Measurements from ENCODE around the gene EIF2AK3. TPM values are rescaled to one million over a fixed set of nuclear protein-coding genes. Genes with fewer than 3 reads are reported as not detected.
"Not testable (repeated sequence)": the region's sequence is repeated elsewhere in the genome, so short reads cannot be mapped to it uniquely, and the experiment has no call there.

The EIF2AK3 gene
- polyA plus RNA-seq, 1 of the 3 experiments (the other 2 are of a cell fraction) = 2.2 TPM

- Histone ChIP-seq H3K4me1 (ENCODE audit: control insufficient read depth in 1 of 2, insufficient read depth in 2 of 2, low read depth in 1 of 2, low read length in 1 of 2) (peaks cover 5 to 18% of the 10 kb centered on the region in 2 experiments; a peak in 3 of 4 replicates), H3K27me3 (ENCODE audit: insufficient read depth) (no peaks in the 10 kb centered on the region), H3K4me3 (ENCODE audit: low read depth in 2 of 2, low read length in 1 of 2) (peak overlapping the region; percentile 81 to 96), H3K79me2 (ENCODE audit: insufficient read depth) (peaks cover 52% of the 10 kb centered on the region), H2AFZ (ENCODE audit: low read depth) (peak overlapping the region; percentile 82), H3K4me2 (peak overlapping the region; percentile 97), H3K9me3 (no peaks in the 10 kb centered on the region), H3K36me3 (replicated peaks in 1 of 2; ENCODE audit: control insufficient read depth in 1 of 2, insufficient read depth in 2 of 2, low read length in 1 of 2) (peaks cover 0 to 4% of the 10 kb centered on the region in 2 experiments), H3K27ac (ENCODE audit: low read depth in 2 of 2, low read length in 1 of 2) (peak overlapping the region; percentile 75 to 80; a peak in 3 of 4 replicates), H3F3A (replicated peaks; ENCODE audit: insufficient read depth) (peaks cover 9% of the 10 kb centered on the region), H3K9me2 (no peaks in the 10 kb centered on the region), H4K20me1 (ENCODE audit: insufficient read depth) (no peaks in the 10 kb centered on the region), H3K9ac (peak overlapping the region; percentile 72)
- ChIA-PET CTCF (interaction anchor here (1.0 to 2.7 kb wide), 2 partner anchors 45 to 47 kb away, joined by 4 to 9 read pairs; no protein-coding TSS in a partner anchor), POLR2A (no interaction called here)
- DNase-seq = peak; percentile 69
- no peak for TF ChIP-seq ELF1 (IDR thresholded peaks at IDR 0.05)
- TF ChIP-seq EZH2phosphoT487 (IDR thresholded peaks at IDR 0.05; ENCODE audit: borderline replicate concordance, low read depth) = no peak
- no peak for TF ChIP-seq USF1 (IDR thresholded peaks at IDR 0.05; ENCODE audit: borderline replicate concordance, low read depth)
- no peak for TF ChIP-seq NRF1 (IDR thresholded peaks at IDR 0.05; ENCODE audit: low read depth, low read length)
- WGBS (ENCODE audit: low lambda C conversion rate) = 13% methylated on average over 15 of the region's 54 CpGs
These were observed 851 bp downstream of the EIF2AK3 start for GRCh38 chr2:88626171-88627054.

- 89% methylated on average over 4 of the region's 4 CpGs for WGBS (ENCODE audit: low lambda C conversion rate)
- 0 out of 2 replicates have a peak overlapping the region, but pooled peaks have one; percentile 59 for H3K4me2 ChIP-seq
These were observed 2.8 kb downstream of the EIF2AK3 start for GRCh38 chr2:88624477-88624876.

GRCh38 chr2:88623831-88624465 is 3.3 kb downstream of the EIF2AK3 start:
- DNase-seq; H2AFZ ChIP-seq (ENCODE audit: low read depth); H3K4me3 ChIP-seq (ENCODE audit: low read depth in 2 of 2, low read length in 1 of 2); H3K9me3 ChIP-seq; H3K27me3 ChIP-seq (ENCODE audit: insufficient read depth); POLR2A ChIA-PET; H4K20me1 ChIP-seq (ENCODE audit: insufficient read depth); H3F3A ChIP-seq (replicated peaks; ENCODE audit: insufficient read depth); H3K4me2 ChIP-seq; H3K9me2 ChIP-seq; H3K36me3 ChIP-seq (replicated peaks in 1 of 2; ENCODE audit: control insufficient read depth in 1 of 2, insufficient read depth in 2 of 2, low read length in 1 of 2); H3K27ac ChIP-seq (ENCODE audit: low read depth in 2 of 2, low read length in 1 of 2); H3K9ac ChIP-seq: not testable (repeated sequence)
- WGBS (ENCODE audit: low lambda C conversion rate) = 98% methylated on average over 11 of the region's 11 CpGs
- CTCF ChIA-PET = interaction anchor here (1.1 kb wide), 1 partner anchor 32 kb away, joined by 5 read pairs; no protein-coding TSS in a partner anchor
- Histone ChIP-seq H3K4me1 (ENCODE audit: control insufficient read depth in 1 of 2, insufficient read depth in 2 of 2, low read depth in 1 of 2, low read length in 1 of 2) (peaks cover 5 to 18% of the 10 kb centered on the region in 2 experiments), H3K79me2 (ENCODE audit: insufficient read depth) (peaks cover 77% of the 10 kb centered on the region)

More at GRCh38 chr2:88624477-88624876, 2.8 kb downstream of the EIF2AK3 start:
- H3F3A ChIP-seq (replicated peaks; ENCODE audit: insufficient read depth) = peaks cover 9% of the 10 kb centered on the region
- no peaks in the 10 kb centered on the region for H4K20me1 ChIP-seq (ENCODE audit: insufficient read depth)
- peaks cover 5 to 18% of the 10 kb centered on the region in 2 experiments for H3K4me1 ChIP-seq (ENCODE audit: control insufficient read depth in 1 of 2, insufficient read depth in 2 of 2, low read depth in 1 of 2, low read length in 1 of 2)
- H3K9me2 ChIP-seq = no peaks in the 10 kb centered on the region
- no peaks in the 10 kb centered on the region for H3K27me3 ChIP-seq (ENCODE audit: insufficient read depth)
- H3K27ac ChIP-seq (ENCODE audit: low read depth in 2 of 2, low read length in 1 of 2) = no peak overlapping the region
- H3K36me3 ChIP-seq (replicated peaks in 1 of 2; ENCODE audit: control insufficient read depth in 1 of 2, insufficient read depth in 2 of 2, low read length in 1 of 2) = peaks cover 0 to 4% of the 10 kb centered on the region in 2 experiments
- no peaks in the 10 kb centered on the region for H3K9me3 ChIP-seq
- H3K4me3 ChIP-seq (ENCODE audit: low read depth in 2 of 2, low read length in 1 of 2) = no peak overlapping the region
- no peak overlapping the region for H3K9ac ChIP-seq
- TF ChIP-seq POLR2AphosphoS5 (IDR thresholded peaks at IDR 0.05; ENCODE audit: low read depth, low read length) = no peak
- no peak for TF ChIP-seq SIN3A (IDR thresholded peaks at IDR 0.05; ENCODE audit: borderline replicate concordance, low read depth, low read length)
- no peak for TF ChIP-seq RFX5 (IDR thresholded peaks at IDR 0.05; ENCODE audit: low read length)
- no peak for TF ChIP-seq FOSL2 (IDR thresholded peaks at IDR 0.05; ENCODE audit: borderline replicate concordance, low read depth)
- no peak for TF ChIP-seq GABPA (IDR thresholded peaks at IDR 0.05; ENCODE audit: low read depth)
- no peak for TF ChIP-seq TEAD4 (IDR thresholded peaks at IDR 0.05; ENCODE audit: borderline replicate concordance, insufficient read depth)
- TF ChIP-seq IRF3 (IDR thresholded peaks at IDR 0.05; ENCODE audit: low read depth, low read length) = no peak
- no peak overlapping the region for H2AFZ ChIP-seq (ENCODE audit: low read depth)
- POLR2A ChIA-PET = no interaction called here
- CTCF ChIA-PET = interaction anchor here (1.1 kb wide), 1 partner anchor 33 kb away, joined by 5 read pairs; no protein-coding TSS in a partner anchor
- DNase-seq = no peak
- H3K79me2 ChIP-seq (ENCODE audit: insufficient read depth) = peaks cover 71% of the 10 kb centered on the region
